ENCODE measurements around the gene INPP5J. TPM values are rescaled to one million over a fixed set of nuclear protein-coding genes. Genes with fewer than 3 reads are reported as not detected.

INPP5J gene
- polyA plus RNA-seq, 1 donor from 2014 or later, result 3.7 TPM

DNA sequence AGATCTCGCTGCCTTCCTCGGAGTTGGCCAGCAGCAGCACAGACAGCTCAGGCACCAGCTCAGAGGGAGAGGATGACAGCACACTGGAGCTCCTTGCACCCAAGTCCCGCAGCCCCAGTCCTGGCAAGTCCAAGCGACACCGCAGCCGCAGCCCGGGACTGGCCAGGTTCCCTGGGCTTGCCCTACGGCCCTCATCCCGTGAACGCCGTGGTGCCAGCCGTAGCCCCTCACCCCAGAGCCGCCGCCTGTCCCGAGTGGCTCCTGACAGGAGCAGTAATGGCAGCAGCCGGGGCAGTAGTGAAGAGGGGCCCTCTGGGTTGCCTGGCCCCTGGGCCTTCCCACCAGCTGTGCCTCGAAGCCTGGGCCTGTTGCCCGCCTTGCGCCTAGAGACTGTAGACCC lies 11.1 kb downstream of the INPP5J start:
- no peak for TF ChIP-seq POLR2AphosphoS5 (IDR thresholded peaks at IDR 0.05)
- TF ChIP-seq EP300 (conservative IDR thresholded peaks at IDR 0.05; ENCODE audit: poor library complexity, severe bottlenecking), result no peak
- TF ChIP-seq RAD21 (conservative IDR thresholded peaks at IDR 0.05), result no peak
- no peak for TF ChIP-seq EZH2 (IDR thresholded peaks at IDR 0.05; ENCODE audit: borderline replicate concordance, insufficient read depth, low read length, poor library complexity, severe bottlenecking)
- TF ChIP-seq TAF1 (IDR thresholded peaks at IDR 0.05; ENCODE audit: low read depth), result no peak
- TF ChIP-seq MXI1 (conservative IDR thresholded peaks at IDR 0.05; ENCODE audit: poor library complexity, severe bottlenecking), result no peak
- no peak for TF ChIP-seq SMC3 (conservative IDR thresholded peaks at IDR 0.05; ENCODE audit: poor library complexity)

DNA sequence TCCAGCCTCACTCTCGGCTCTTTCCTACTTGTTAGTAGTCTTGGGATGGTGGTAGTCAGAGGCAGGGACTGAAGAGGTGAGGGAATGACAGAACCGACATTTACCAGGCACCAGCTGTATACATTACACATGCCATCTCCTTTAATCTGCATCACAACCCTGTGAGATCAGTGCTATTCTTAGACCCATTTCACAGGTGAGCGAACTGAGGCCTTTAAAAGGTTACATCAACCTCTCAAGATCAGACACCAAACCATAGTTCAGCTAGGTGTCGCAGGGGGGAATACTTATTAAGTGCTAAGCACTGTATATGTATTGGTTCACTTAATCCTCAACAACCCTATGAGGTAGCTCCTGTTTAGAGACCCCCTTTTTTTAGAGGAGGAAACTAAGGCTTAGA lies 11.9 kb downstream of the INPP5J start:
- H3K4me2 ChIP-seq (ENCODE audit: low read length), result no peak overlapping the region
- TF ChIP-seq, protein P1, sequence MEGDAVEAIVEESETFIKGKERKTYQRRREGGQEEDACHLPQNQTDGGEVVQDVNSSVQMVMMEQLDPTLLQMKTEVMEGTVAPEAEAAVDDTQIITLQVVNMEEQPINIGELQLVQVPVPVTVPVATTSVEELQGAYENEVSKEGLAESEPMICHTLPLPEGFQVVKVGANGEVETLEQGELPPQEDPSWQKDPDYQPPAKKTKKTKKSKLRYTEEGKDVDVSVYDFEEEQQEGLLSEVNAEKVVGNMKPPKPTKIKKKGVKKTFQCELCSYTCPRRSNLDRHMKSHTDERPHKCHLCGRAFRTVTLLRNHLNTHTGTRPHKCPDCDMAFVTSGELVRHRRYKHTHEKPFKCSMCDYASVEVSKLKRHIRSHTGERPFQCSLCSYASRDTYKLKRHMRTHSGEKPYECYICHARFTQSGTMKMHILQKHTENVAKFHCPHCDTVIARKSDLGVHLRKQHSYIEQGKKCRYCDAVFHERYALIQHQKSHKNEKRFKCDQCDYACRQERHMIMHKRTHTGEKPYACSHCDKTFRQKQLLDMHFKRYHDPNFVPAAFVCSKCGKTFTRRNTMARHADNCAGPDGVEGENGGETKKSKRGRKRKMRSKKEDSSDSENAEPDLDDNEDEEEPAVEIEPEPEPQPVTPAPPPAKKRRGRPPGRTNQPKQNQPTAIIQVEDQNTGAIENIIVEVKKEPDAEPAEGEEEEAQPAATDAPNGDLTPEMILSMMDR (IDR thresholded peaks at IDR 0.05; ENCODE audit: poor library complexity, severe bottlenecking), result no peak
- no peak for TF ChIP-seq RAD21 (conservative IDR thresholded peaks at IDR 0.05)
- TF ChIP-seq EP300 (conservative IDR thresholded peaks at IDR 0.05; ENCODE audit: poor library complexity, severe bottlenecking), result no peak
- no peak for TF ChIP-seq SMC3 (conservative IDR thresholded peaks at IDR 0.05; ENCODE audit: poor library complexity)
- no peak for TF ChIP-seq TAF1 (IDR thresholded peaks at IDR 0.05; ENCODE audit: low read depth)
- TF ChIP-seq, protein P2, sequence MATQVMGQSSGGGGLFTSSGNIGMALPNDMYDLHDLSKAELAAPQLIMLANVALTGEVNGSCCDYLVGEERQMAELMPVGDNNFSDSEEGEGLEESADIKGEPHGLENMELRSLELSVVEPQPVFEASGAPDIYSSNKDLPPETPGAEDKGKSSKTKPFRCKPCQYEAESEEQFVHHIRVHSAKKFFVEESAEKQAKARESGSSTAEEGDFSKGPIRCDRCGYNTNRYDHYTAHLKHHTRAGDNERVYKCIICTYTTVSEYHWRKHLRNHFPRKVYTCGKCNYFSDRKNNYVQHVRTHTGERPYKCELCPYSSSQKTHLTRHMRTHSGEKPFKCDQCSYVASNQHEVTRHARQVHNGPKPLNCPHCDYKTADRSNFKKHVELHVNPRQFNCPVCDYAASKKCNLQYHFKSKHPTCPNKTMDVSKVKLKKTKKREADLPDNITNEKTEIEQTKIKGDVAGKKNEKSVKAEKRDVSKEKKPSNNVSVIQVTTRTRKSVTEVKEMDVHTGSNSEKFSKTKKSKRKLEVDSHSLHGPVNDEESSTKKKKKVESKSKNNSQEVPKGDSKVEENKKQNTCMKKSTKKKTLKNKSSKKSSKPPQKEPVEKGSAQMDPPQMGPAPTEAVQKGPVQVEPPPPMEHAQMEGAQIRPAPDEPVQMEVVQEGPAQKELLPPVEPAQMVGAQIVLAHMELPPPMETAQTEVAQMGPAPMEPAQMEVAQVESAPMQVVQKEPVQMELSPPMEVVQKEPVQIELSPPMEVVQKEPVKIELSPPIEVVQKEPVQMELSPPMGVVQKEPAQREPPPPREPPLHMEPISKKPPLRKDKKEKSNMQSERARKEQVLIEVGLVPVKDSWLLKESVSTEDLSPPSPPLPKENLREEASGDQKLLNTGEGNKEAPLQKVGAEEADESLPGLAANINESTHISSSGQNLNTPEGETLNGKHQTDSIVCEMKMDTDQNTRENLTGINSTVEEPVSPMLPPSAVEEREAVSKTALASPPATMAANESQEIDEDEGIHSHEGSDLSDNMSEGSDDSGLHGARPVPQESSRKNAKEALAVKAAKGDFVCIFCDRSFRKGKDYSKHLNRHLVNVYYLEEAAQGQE (IDR thresholded peaks at IDR 0.05; ENCODE audit: borderline replicate concordance), result no peak
- no peak for TF ChIP-seq MXI1 (conservative IDR thresholded peaks at IDR 0.05; ENCODE audit: poor library complexity, severe bottlenecking)
- no peak for TF ChIP-seq POLR2AphosphoS5 (IDR thresholded peaks at IDR 0.05)
- TF ChIP-seq EZH2 (IDR thresholded peaks at IDR 0.05; ENCODE audit: borderline replicate concordance, insufficient read depth, low read length, poor library complexity, severe bottlenecking), result no peak

More for the DNA sequence above, 11.1 kb downstream of the INPP5J start:
- H3K79me2 ChIP-seq (replicated peaks; ENCODE audit: insufficient read depth, low read length), result no peaks in the 10 kb centered on the region
- H2AFZ ChIP-seq (ENCODE audit: low read depth, low read length), result no peak overlapping the region
- H3K9me3 ChIP-seq (ENCODE audit: low read length), result no peaks in the 10 kb centered on the region
- no peak overlapping the region for H3K4me2 ChIP-seq (ENCODE audit: low read length)
- no peaks in the 10 kb centered on the region for H3K36me3 ChIP-seq (ENCODE audit: insufficient read depth, low read length)
- H4K20me1 ChIP-seq (ENCODE audit: insufficient read depth), result no peaks in the 10 kb centered on the region
- H3K4me3 ChIP-seq (ENCODE audit: low read length), result no peak overlapping the region
- H3K27me3 ChIP-seq (ENCODE audit: insufficient read depth, low read depth, low read length), result no peaks in the 10 kb centered on the region
- H3F3A ChIP-seq (ENCODE audit: insufficient read depth, low read length, poor library complexity, severe bottlenecking), result no peaks in the 10 kb centered on the region
- no peak overlapping the region for H3K27ac ChIP-seq (ENCODE audit: low read length)
- H3K9me2 ChIP-seq (ENCODE audit: insufficient read depth, low read length), result no peaks in the 10 kb centered on the region
- no peak overlapping the region for H3K9ac ChIP-seq (ENCODE audit: low read length)

More for the DNA sequence above, 11.9 kb downstream of the INPP5J start:
- no peaks in the 10 kb centered on the region for H3F3A ChIP-seq (ENCODE audit: insufficient read depth, low read length, poor library complexity, severe bottlenecking)
- H3K79me2 ChIP-seq (replicated peaks; ENCODE audit: insufficient read depth, low read length), result no peaks in the 10 kb centered on the region
- no peaks in the 10 kb centered on the region for H3K36me3 ChIP-seq (ENCODE audit: insufficient read depth, low read length)
- no peak overlapping the region for H3K9ac ChIP-seq (ENCODE audit: low read length)
- no peak overlapping the region for H2AFZ ChIP-seq (ENCODE audit: low read depth, low read length)
- no peaks in the 10 kb centered on the region for H3K27me3 ChIP-seq (ENCODE audit: insufficient read depth, low read depth, low read length)
- no peaks in the 10 kb centered on the region for H3K9me2 ChIP-seq (ENCODE audit: insufficient read depth, low read length)
- H3K4me3 ChIP-seq (ENCODE audit: low read length), result no peak overlapping the region
- H3K9me3 ChIP-seq (ENCODE audit: low read length), result no peaks in the 10 kb centered on the region
- no peak overlapping the region for H3K27ac ChIP-seq (ENCODE audit: low read length)
- H4K20me1 ChIP-seq (ENCODE audit: insufficient read depth), result no peaks in the 10 kb centered on the region
